Neural progenitor cell (in vitro differentiated cells): Measurements from ENCODE around the gene RNF157.

Experiments used
- EZH2 ChIP-seq: fragments of 200-600 bp; sonication (generic); IDR thresholded peaks from 2 replicates; pipeline ENCODE4 v1.6.1; 2017; ENCODE audit warnings: antibody characterized with exemption, mild to moderate bottlenecking, moderate library complexity
- EZH2phosphoT487 ChIP-seq: fragments of 200-600 bp; sonication (generic); IDR thresholded peaks from 2 replicates; pipeline ENCODE4 v1.6.1; 2017; ENCODE audit warnings: antibody characterized with exemption

- no peak for TF ChIP-seq EZH2
- TF ChIP-seq EZH2phosphoT487 = no peak
These were observed 76.0 kb downstream of the RNF157 start for GRCh38 chr17:76164331-76164730.
